ENCODE data around the gene NACC2.

GRCh38 chr9:136036050-136036449, 59.0 kb downstream of the NACC2 start:
- TF ChIP-seq CTCF (IDR thresholded peaks at IDR 0.05) (no peak), TCF7L2 (IDR thresholded peaks at IDR 0.05; ENCODE audit: low read depth, low read length) (no peak), REST (IDR thresholded peaks at IDR 0.05; ENCODE audit: insufficient read depth in 1 of 2, low read depth in 2 of 2, low read length in 1 of 2) (no peak)
